Measurements from ENCODE around the gene SOBP. TPM values are rescaled to one million over a fixed set of nuclear protein-coding genes. Genes with fewer than 3 reads are reported as not detected.

The SOBP gene
- total RNA-seq, 1 experiment from 2014 or later: 10.1 TPM

DNA sequence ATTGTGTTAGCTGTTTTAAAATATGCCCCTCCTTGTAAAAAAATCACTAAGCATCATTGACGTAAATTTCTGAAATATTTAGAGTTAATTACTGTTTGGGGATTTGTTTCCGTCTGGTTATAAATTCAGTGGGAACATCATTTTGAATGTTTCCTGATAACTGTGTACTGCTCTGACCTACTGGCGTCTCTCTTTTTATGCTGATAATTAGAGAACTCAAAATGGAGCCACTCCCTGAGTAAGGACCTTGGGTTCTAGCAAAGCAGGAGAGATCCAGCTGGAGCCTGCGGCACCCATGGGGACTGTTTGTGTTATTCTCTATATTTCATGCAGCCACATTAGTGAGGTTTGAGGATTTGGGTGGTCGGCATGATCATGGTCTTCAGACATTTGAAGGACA is 124.9 kb downstream of the SOBP start (continued):
- TF ChIP-seq CDX4 (CRISPR knock-in tag; IDR thresholded peaks at IDR 0.05; ENCODE audit: borderline replicate concordance) (no peak), NR1H2 (CRISPR knock-in tag; IDR thresholded peaks at IDR 0.05) (no peak), PRRX2 (CRISPR knock-in tag; IDR thresholded peaks at IDR 0.05) (no peak)

GRCh38 chr6:107616775-107617174 is 126.9 kb downstream of the SOBP start:
- Mint-ChIP-seq H3K4me3 (peak overlapping the region; percentile 26; the same call in 1 of the 2 replicates), H3K27me3 (ENCODE audit: low read depth) (no peaks in the 10 kb centered on the region), H3K27ac (peak overlapping the region; percentile 30), H3K4me1 (peaks cover 71% of the 10 kb centered on the region), H3K36me3 (no peaks in the 10 kb centered on the region), H3K9me3 (no peaks in the 10 kb centered on the region)
- DNase-seq (ENCODE audit: low spot score): no peak
- ATAC-seq: peak; percentile 36
- TF ChIP-seq, protein P1, sequence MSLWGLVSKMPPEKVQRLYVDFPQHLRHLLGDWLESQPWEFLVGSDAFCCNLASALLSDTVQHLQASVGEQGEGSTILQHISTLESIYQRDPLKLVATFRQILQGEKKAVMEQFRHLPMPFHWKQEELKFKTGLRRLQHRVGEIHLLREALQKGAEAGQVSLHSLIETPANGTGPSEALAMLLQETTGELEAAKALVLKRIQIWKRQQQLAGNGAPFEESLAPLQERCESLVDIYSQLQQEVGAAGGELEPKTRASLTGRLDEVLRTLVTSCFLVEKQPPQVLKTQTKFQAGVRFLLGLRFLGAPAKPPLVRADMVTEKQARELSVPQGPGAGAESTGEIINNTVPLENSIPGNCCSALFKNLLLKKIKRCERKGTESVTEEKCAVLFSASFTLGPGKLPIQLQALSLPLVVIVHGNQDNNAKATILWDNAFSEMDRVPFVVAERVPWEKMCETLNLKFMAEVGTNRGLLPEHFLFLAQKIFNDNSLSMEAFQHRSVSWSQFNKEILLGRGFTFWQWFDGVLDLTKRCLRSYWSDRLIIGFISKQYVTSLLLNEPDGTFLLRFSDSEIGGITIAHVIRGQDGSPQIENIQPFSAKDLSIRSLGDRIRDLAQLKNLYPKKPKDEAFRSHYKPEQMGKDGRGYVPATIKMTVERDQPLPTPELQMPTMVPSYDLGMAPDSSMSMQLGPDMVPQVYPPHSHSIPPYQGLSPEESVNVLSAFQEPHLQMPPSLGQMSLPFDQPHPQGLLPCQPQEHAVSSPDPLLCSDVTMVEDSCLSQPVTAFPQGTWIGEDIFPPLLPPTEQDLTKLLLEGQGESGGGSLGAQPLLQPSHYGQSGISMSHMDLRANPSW (CRISPR knock-in tag; conservative IDR thresholded peaks at IDR 0.05; ENCODE audit: low read depth): 0 out of 2 replicates have a peak, but pooled peaks have one; percentile 34
- TF ChIP-seq ATF6 (CRISPR knock-in tag; IDR thresholded peaks at IDR 0.05): no peak
- CTCF ChIA-PET: interaction anchor here (1.0 kb wide), 1 partner anchor 31 kb away, joined by 3 read pairs; no protein-coding TSS in a partner anchor
- POLR2A ChIA-PET: no interaction called here

DNA sequence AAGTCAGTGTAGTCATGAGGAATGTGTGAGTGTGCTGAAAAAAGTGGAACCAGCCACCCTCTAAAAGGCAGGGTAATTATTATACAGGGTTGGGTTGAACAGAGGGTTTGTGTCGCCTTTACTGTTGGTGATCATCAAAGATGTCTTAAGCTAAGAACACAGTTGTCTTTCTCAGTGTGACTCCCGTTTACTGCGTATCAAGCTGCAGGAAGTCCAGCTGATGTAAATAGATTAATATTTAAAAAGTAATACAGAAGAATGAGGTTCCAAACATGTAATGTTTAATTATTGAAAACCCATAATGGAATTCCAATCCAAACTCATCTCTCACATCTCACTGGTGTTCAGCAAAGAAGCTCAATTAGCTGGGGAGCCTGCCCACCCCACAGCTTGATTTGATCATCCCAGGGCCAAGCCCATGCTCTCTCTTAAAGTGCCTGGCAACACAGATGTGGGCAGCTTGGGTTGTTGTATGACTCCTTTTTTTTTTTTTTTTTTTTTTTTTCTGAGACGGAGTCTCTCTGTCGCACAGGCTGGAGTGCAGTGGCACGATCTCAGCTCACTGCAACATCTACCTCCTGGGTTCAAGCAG is 127.5 kb downstream of the SOBP start:
- DNase-seq (ENCODE audit: low spot score) (no peak), ATAC-seq (no peak)
- Mint-ChIP-seq H3K27ac (no peak overlapping the region), H3K9me3 (no peaks in the 10 kb centered on the region), H3K27me3 (ENCODE audit: low read depth) (no peaks in the 10 kb centered on the region), H3K4me3 (no peak overlapping the region), H3K4me1 (peaks cover 73% of the 10 kb centered on the region), H3K36me3 (no peaks in the 10 kb centered on the region)
- ChIA-PET POLR2A (interaction anchor here (0.6 kb wide), 1 partner anchor 461 kb away, joined by 4 read pairs; no protein-coding TSS in a partner anchor), CTCF (interaction anchor here (0.7 to 1.1 kb wide), 3 partner anchors 32 to 129 kb away, joined by 3 read pairs; no protein-coding TSS in a partner anchor)
- no peak for TF ChIP-seq ESRRA (CRISPR knock-in tag; IDR thresholded peaks at IDR 0.05; ENCODE audit: borderline replicate concordance)
- no peak for TF ChIP-seq NR2C2 (CRISPR knock-in tag; IDR thresholded peaks at IDR 0.05)
- TF ChIP-seq, protein P2, sequence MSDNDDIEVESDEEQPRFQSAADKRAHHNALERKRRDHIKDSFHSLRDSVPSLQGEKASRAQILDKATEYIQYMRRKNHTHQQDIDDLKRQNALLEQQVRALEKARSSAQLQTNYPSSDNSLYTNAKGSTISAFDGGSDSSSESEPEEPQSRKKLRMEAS (CRISPR knock-in tag; IDR thresholded peaks at IDR 0.05): no peak
- no peak for TF ChIP-seq OVOL2 (CRISPR knock-in tag; IDR thresholded peaks at IDR 0.05; ENCODE audit: borderline replicate concordance)
- TF ChIP-seq, protein P3, sequence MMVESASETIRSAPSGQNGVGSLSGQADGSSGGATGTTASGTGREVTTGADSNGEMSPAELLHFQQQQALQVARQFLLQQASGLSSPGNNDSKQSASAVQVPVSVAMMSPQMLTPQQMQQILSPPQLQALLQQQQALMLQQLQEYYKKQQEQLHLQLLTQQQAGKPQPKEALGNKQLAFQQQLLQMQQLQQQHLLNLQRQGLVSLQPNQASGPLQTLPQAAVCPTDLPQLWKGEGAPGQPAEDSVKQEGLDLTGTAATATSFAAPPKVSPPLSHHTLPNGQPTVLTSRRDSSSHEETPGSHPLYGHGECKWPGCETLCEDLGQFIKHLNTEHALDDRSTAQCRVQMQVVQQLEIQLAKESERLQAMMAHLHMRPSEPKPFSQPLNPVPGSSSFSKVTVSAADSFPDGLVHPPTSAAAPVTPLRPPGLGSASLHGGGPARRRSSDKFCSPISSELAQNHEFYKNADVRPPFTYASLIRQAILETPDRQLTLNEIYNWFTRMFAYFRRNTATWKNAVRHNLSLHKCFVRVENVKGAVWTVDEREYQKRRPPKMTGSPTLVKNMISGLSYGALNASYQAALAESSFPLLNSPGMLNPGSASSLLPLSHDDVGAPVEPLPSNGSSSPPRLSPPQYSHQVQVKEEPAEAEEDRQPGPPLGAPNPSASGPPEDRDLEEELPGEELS (CRISPR knock-in tag; IDR thresholded peaks at IDR 0.05): no peak
- no peak for TF ChIP-seq RORB (CRISPR knock-in tag; IDR thresholded peaks at IDR 0.05)
- no peak for TF ChIP-seq EMX1 (CRISPR knock-in tag; IDR thresholded peaks at IDR 0.05)
- TF ChIP-seq ATF6 (CRISPR knock-in tag; IDR thresholded peaks at IDR 0.05): no peak
- TF ChIP-seq ATF3 (CRISPR knock-in tag; conservative IDR thresholded peaks at IDR 0.05): no peak
- no peak for TF ChIP-seq TP53 (CRISPR knock-in tag; IDR thresholded peaks at IDR 0.05)
- no peak for TF ChIP-seq TEAD4 (CRISPR knock-in tag; IDR thresholded peaks at IDR 0.05)
- no peak for TF ChIP-seq NFYB (CRISPR knock-in tag; conservative IDR thresholded peaks at IDR 0.05; ENCODE audit: low read depth)
- no peak for TF ChIP-seq ZNF138 (CRISPR knock-in tag; conservative IDR thresholded peaks at IDR 0.05)
- TF ChIP-seq, protein P4, sequence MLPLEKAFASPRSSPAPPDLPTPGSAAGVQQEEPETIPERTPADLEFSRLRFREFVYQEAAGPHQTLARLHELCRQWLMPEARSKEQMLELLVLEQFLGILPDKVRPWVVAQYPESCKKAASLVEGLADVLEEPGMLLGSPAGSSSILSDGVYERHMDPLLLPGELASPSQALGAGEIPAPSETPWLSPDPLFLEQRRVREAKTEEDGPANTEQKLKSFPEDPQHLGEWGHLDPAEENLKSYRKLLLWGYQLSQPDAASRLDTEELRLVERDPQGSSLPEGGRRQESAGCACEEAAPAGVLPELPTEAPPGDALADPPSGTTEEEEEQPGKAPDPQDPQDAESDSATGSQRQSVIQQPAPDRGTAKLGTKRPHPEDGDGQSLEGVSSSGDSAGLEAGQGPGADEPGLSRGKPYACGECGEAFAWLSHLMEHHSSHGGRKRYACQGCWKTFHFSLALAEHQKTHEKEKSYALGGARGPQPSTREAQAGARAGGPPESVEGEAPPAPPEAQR (CRISPR knock-in tag; IDR thresholded peaks at IDR 0.05): no peak

Data from WTC11 (cell line).